Head of caudate nucleus (tissue), 42 donors: ENCODE measurements around the gene ACSL1.

ENCODE experiments used
- DNase-seq, 42 donors: peaks; one replicate each; pipeline versions ENCODE4 v3.0.0 to v3.0.0-alpha.2; 2020 to 2021; ENCODE audit warnings: mixed read lengths in 7 of 42
- intact Hi-C: fragments of 100-400 bp; cut with DNase I; formaldehyde crosslinking; loops from one replicate; pipeline ENCODE4 v1.15.0; 2022

The ACSL1 gene

DNA sequence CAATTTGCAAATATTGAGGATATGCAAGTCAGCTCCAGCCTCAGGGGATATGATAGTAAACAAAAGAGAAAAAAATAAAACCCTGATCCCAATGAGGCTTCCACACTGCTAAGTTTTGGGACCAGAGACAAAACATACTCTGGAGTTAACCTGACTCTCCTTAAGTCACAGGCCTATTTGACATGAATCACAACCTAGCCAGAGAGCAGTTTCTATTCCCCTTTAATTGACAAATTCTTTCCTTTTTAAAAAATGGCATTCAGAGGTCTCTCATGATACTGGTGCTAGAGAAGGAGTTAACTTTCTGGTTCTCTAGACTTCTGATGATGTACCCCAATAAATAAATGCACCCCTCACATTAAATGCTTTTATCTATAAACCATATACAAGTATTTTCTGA is 8.8 kb downstream of the ACSL1 start:
- DNase-seq = no peak
- intact Hi-C loops = loop anchor here (5.0 kb wide), 1 partner anchor 70 kb away; no protein-coding TSS in a partner anchor

DNA sequence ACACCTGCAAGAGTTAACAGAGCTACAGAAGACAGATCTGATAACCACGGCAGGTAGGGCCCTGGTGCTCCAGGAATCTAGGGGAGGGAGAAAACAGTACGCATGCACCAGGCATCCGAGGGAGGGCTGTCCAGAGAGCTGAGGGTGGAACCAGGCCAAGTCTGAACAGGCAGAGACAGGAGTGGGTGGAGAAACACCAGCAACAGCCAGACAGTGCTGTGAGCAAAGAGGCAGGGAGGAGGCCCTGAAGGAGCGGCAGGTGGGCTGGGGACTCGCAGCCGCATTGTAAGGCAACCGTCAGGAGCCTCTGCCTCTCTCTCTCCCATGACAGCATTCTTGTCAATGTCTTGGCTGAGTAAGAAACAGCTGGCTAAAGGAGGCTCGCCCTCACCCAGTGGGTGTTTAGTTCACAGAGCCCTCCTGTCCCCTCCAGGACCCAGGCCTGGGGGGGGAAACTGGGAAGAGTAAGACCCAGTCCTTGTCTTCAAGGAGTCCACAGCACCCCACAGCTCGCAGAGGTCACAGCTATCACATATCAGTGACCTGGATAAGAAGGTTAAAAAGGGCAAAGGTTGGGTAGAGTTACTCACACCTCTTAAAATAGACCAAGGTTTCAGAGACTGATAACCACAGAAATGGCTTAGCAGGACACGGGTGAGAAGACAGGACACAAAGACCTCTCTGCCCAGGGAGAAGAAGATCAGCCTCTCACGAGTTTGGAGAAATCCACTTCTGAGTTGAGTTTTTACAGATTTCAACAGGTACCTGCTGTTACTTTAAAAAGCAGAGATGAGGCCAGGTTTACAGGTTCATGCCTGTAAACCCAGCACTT is 10.5 kb downstream of the ACSL1 start:
- intact Hi-C loops = loop anchor here (5.0 kb wide), 1 partner anchor 68 kb away; no protein-coding TSS in a partner anchor
- peak; percentile 45 to 85 (median 66) for DNase-seq

DNA sequence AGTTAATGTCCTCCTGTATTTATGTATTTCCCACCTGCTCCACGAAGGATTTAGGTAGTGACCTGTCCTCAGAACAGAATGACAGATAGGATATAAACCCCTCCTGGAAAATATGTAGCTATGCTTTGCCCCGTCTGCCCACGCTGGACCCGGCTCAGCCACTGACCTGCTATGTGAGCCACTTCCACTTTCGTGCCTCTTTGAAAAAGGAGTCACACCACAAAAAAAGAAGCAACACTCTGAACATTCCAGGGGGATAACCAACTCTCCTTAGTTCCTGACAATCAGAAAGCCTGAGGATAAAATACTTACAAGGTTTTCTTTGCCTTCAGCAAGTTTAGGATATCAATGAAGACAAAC is 11.1 kb downstream of the ACSL1 start:
- intact Hi-C loops = loop anchor here (5.0 kb wide), 1 partner anchor 67 kb away; no protein-coding TSS in a partner anchor

DNA sequence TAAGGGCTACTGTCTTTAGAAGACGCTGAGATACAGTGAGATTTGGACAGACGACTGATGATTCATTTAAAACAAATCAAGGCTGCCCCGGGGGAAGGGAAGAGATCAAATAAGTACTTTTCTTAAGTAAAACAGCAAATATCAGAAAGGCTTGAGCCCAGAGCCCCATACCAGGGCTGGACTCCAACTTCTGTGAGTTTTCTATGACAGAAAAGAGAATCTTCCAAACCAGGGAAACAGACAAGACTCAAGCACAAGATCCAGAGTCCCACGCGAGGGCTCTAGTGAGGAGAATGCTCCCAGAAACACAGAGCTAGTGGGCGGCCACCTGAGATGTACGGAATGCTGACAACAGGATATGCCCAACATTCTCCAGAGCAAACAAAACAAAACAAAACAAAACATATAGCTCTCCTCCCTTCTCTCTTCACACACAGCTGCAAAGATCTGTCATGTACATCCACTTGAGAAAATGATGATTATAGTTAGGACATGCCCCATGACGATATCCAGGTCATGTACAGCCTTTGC is 13.1 kb downstream of the ACSL1 start:
- DNase-seq = no peak
- intact Hi-C loops = no loop called here

More for the DNA sequence above, 11.1 kb downstream of the ACSL1 start:
- no peak for DNase-seq

- no peak for DNase-seq
- intact Hi-C loops = no loop called here
These were observed 13.6 kb downstream of the ACSL1 start for GRCh38 chr4:184812199-184812542.

GRCh38 chr4:184811526-184812198 is 14.1 kb downstream of the ACSL1 start:
- peak in 3 of 42 donors; percentile 22 to 53 (median 48) for DNase-seq
- intact Hi-C loops = no loop called here

DNA sequence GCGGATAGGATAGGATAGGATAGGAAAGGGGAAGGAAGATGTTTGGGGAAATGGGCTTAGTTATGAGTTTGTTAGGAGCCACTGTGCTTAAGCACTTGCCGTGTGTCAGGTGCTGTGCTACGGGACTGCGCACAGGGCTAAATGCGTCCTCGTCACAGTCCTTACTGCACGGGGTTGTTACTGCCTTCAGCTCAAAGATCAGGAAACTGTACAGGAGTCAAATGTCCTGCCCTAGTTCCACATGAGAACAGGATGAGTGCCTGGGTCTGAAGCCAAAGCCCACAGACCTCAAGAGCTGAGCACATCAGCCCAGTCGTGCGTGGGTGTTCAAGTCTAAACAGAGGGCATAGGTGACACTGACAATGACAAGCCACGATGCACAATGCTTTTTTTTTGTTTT is 15.0 kb downstream of the ACSL1 start:
- intact Hi-C loops = no loop called here
- DNase-seq = peak in 1 of 42 donors; percentile 23

DNA sequence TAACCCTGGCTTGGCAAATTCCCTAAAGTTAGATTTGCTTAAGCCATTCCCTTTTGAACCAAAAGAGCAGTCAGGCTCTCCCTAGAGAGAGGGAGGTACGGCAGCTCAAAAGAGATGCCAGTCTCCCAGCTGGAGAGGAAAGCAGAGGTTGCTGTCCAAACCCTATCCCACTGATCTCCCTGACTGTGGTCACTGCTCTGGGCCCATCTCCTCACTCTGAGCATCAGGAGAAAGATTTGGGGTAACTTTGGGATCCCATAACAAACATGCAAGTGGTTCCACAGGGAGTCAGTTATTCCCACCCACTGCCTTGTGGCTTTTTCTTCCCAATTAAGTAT is 17.1 kb downstream of the ACSL1 start:
- DNase-seq = no peak
- intact Hi-C loops = no loop called here

GRCh38 chr4:184807797-184808712 is 17.7 kb downstream of the ACSL1 start:
- peak; percentile 67 to 95 (median 86) for DNase-seq
- intact Hi-C loops = no loop called here

- intact Hi-C loops = no loop called here
- DNase-seq = peak in 3 of 42 donors; percentile 8 to 37 (median 18)
These were observed 18.5 kb downstream of the ACSL1 start for GRCh38 chr4:184807256-184807655.

GRCh38 chr4:184806711-184807110 is 19.1 kb downstream of the ACSL1 start:
- no peak for DNase-seq
- intact Hi-C loops = no loop called here

GRCh38 chr4:184806229-184806550 is 19.6 kb downstream of the ACSL1 start:
- DNase-seq = peak in 1 of 42 donors; percentile 14
- intact Hi-C loops = no loop called here

DNA sequence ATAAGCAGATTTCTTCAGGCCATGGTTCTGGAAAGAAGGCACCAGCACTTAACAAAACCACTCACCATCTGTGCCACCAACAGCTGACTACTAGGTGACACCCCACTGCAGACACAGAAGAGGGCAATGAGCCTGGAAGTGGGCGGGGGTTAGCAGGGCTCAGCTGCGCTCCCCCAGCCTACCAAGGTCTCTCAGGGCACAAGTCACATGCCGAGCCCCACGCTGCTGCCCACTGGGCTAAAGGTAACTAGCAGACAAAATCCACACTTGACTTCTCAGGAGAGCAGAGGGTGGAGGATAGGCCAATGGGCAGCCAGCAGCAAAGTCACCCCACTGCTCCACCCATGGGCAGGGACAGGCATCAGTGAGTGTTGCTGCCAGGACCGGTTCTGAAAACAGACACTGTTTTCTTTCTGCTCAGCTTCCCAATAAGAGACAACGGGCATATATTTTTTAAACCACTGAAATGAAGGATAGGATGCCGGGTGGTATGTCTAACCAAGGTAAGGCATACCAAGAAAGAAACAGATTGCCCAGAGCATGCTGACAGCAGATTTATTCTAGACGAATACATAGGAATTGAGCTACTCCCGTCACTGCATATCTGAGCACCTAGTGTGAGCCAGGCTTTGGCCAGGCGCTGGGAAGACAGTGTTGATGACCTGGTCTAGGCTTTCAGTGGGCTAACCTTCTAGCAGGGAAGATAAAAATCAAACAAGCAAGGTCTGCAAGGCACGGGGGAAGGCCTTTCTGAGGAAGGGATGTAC is 20.1 kb downstream of the ACSL1 start:
- intact Hi-C loops = no loop called here
- DNase-seq = peak; percentile 22 to 85 (median 70)

GRCh38 chr4:184804621-184805020 is 21.1 kb downstream of the ACSL1 start:
- intact Hi-C loops = no loop called here
- DNase-seq = peak in 3 of 42 donors; percentile 8 to 47 (median 26)

GRCh38 chr4:184803874-184804273 is 21.9 kb downstream of the ACSL1 start:
- peak in 1 of 42 donors; percentile 1 for DNase-seq
- intact Hi-C loops = no loop called here

GRCh38 chr4:184803133-184803532 is 22.6 kb downstream of the ACSL1 start:
- intact Hi-C loops = no loop called here
- peak in 2 of 42 donors; percentile 11 to 13 for DNase-seq

GRCh38 chr4:184802697-184803015 is 23.1 kb downstream of the ACSL1 start:
- intact Hi-C loops = no loop called here
- DNase-seq = peak in 1 of 42 donors; percentile 9

DNA sequence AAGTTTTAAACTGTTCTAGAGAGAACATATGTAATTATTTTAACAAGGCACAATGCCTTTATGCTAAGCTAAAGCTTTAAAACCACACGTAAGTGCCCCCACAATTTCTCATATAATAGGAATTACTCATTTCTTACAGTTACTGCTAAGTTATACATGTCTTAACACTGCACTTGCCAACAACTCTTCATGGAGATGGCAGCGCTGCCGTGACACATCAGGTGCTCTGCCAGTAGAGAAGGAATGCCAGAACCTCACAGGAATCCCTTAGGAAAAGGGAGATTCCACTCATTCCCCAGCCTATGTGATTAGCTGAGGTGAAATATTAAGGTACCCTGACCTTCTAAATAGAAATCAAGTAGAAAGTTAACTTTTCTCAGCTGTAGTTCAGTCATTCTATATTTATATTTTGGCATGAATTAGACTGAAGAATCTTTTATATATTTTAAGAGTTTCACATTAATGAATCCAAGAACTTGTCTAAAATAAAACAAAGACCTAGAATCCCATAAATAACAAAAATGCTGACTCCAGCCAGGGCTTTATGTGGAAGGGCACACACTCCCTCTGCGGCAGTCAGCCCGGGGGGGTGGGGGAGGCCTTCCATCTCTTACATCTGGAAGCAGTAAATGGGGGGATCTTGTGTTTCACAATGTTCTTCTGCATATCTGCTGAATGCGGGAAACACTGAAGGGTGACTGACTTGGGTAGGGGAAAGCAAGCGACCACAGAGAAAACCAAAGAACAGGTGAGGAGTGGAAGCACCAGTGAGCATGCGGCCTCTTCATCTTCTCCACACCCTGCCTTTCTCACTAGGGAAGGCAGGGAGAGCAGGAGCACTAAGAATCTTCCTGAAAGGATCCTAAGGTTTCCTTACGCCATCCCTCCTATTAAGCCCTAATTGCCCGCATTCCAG is 23.7 kb downstream of the ACSL1 start:
- intact Hi-C loops = no loop called here
- peak in 28 of 42 donors; percentile 40 to 85 (median 60) for DNase-seq
